OCI-LY7 (cell line): ENCODE measurements around the gene SRGAP1.

ENCODE experiments used
- EZH2phosphoT487 ChIP-seq: fragments of 200-600 bp; sonication (generic); IDR thresholded peaks from 2 replicates; pipeline ENCODE4 v1.6.1; 2018; ENCODE audit warnings: low read depth, borderline replicate concordance, mild to moderate bottlenecking, mixed run types, antibody characterized with exemption, low read length, moderate library complexity, mixed read lengths
- TF ChIP-seq, protein P1 (sequence below): fragments of 200-600 bp; sonication (generic); conservative IDR thresholded peaks from 2 replicates; pipeline ENCODE4 v1.5.1; 2014; ENCODE audit warnings: mild to moderate bottlenecking, antibody characterized with exemption, low read length, moderate library complexity, mixed read lengths

DNA sequence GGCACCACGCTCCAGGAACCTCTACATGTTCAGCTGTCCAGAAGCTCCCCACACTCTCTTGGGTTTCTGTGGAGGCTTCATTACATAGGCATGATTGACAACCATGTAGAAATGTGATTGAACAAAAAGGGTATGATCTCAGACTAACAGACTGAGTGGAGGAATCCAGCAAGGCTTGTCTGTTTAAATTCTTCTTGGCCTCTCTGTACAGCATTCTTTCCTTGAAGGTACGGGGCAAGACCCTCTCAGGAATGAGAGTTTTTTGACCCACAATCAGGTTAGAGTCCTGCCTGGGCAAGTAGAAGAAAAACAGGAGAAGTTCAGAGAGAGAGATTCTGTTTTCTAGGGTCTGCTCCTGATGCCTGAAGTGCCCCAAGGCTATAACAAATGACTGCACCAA, 40.9 kb downstream of the SRGAP1 start:
- TF ChIP-seq, protein P1, sequence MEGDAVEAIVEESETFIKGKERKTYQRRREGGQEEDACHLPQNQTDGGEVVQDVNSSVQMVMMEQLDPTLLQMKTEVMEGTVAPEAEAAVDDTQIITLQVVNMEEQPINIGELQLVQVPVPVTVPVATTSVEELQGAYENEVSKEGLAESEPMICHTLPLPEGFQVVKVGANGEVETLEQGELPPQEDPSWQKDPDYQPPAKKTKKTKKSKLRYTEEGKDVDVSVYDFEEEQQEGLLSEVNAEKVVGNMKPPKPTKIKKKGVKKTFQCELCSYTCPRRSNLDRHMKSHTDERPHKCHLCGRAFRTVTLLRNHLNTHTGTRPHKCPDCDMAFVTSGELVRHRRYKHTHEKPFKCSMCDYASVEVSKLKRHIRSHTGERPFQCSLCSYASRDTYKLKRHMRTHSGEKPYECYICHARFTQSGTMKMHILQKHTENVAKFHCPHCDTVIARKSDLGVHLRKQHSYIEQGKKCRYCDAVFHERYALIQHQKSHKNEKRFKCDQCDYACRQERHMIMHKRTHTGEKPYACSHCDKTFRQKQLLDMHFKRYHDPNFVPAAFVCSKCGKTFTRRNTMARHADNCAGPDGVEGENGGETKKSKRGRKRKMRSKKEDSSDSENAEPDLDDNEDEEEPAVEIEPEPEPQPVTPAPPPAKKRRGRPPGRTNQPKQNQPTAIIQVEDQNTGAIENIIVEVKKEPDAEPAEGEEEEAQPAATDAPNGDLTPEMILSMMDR: no peak
- no peak for TF ChIP-seq EZH2phosphoT487
